Measurements from ENCODE around the gene DDX46. TPM values are rescaled to one million over a fixed set of nuclear protein-coding genes. Genes with fewer than 3 reads are reported as not detected.

The DDX46 gene
- total RNA-seq, 2 donors from 2014 or later: 78.7 to 79.4 TPM

DNA sequence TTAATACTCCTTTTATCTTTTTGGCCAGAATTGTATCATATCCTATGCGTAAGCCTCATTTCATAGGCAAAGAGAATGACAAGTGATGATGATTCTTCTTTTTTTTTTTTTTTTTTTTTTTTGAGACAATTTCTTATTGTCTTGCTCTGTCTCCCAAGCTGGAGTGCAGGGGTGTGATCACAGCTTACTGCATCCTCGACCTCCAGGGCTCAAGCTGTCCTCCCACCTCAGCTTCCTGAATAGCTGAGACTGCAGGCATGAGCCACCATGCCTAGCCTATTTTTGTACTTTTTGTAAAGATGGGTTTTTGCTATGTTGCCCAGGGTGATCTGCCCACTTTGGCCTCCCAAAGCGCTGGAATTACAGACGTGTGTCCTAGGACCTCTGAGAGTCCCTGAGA, 45.2 kb downstream of the DDX46 start:
- Mint-ChIP-seq H3K4me3 (no peak overlapping the region), H3K27ac (peak overlapping the region; percentile 1), H3K27me3 (ENCODE audit: insufficient read depth) (no peaks in the 10 kb centered on the region), H3K4me1 (no peaks in the 10 kb centered on the region), H3K9me3 (no peaks in the 10 kb centered on the region), H3K36me3 (ENCODE audit: low read depth) (peaks cover 34% of the 10 kb centered on the region)
- Histone ChIP-seq H3K4me3 (ENCODE audit: low read length) (no peak overlapping the region), H3K4me1 (ENCODE audit: control insufficient read depth, insufficient read depth, low read length) (no peaks in the 10 kb centered on the region), H3K9me3 (ENCODE audit: control insufficient read depth, low read length) (no peaks in the 10 kb centered on the region), H3K27ac (ENCODE audit: low read depth, low read length) (no peak overlapping the region), H3K36me3 (ENCODE audit: control insufficient read depth, insufficient read depth, low read length) (peaks cover 86% of the 10 kb centered on the region), H3K27me3 (ENCODE audit: control insufficient read depth, insufficient read depth, low read length, poor library complexity, severe bottlenecking) (no peaks in the 10 kb centered on the region), H3K9ac (ENCODE audit: extremely low read depth, low read length, poor library complexity, severe bottlenecking) (no peak overlapping the region)
- 97 to 100% methylated on average over 1 to 4 of the region's 4 CpGs for WGBS, 2 experiments (ENCODE audit: insufficient coverage in 1 of 2, insufficient read length in 1 of 2)
- DNase-seq: no peak
- TF ChIP-seq, protein P1, sequence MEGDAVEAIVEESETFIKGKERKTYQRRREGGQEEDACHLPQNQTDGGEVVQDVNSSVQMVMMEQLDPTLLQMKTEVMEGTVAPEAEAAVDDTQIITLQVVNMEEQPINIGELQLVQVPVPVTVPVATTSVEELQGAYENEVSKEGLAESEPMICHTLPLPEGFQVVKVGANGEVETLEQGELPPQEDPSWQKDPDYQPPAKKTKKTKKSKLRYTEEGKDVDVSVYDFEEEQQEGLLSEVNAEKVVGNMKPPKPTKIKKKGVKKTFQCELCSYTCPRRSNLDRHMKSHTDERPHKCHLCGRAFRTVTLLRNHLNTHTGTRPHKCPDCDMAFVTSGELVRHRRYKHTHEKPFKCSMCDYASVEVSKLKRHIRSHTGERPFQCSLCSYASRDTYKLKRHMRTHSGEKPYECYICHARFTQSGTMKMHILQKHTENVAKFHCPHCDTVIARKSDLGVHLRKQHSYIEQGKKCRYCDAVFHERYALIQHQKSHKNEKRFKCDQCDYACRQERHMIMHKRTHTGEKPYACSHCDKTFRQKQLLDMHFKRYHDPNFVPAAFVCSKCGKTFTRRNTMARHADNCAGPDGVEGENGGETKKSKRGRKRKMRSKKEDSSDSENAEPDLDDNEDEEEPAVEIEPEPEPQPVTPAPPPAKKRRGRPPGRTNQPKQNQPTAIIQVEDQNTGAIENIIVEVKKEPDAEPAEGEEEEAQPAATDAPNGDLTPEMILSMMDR (conservative IDR thresholded peaks at IDR 0.05): no peak

DNA sequence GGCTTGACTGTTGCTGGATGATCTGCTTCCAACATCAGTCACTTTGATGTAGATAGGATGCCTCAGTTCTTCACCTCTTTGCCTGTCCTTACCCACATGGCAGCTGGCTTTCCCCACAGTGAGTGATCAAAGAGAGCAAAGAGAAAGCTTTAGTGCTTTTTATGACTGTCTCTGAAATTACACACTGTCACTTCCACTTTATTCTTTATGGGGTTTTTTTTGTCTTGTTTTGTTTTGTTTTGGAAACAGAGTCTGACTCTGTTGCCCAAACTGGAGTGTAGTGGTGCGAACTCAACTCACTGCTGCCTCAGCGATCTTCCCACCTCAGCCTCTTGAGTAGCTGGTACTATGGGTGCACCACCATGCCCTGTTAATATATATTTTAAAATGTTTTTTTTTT, 54.8 kb downstream of the DDX46 start:
- peaks cover 79% of the 10 kb centered on the region for H3K36me3 ChIP-seq (ENCODE audit: control insufficient read depth, insufficient read depth, low read length)
- H3K36me3 Mint-ChIP-seq (ENCODE audit: low read depth): peaks cover 57% of the 10 kb centered on the region

DNA sequence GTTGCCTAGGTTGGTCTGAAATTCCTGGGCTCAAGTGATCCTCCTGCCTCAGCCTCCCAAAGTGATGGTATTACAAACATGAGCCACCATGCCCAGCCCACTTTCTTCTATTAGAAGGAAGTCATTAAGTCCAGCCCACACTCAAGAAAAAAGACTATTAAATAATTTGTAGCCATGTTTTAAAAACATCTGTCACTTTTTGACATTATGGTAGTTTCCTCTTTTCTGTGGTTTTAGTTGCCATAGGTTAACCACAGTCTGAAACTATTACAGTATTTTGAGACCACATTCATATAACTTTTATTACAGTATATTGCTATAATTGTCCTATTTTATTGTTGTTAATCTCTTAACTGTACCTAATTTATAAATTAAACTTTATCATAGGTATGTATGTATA, 55.2 kb downstream of the DDX46 start:
- H3K36me3 ChIP-seq (ENCODE audit: control insufficient read depth, insufficient read depth, low read length): peaks cover 78% of the 10 kb centered on the region
- H3K9me3 Mint-ChIP-seq: no peaks in the 10 kb centered on the region
- no peak overlapping the region for H3K4me3 ChIP-seq (ENCODE audit: low read length)
- no peak for DNase-seq
- peaks cover 58% of the 10 kb centered on the region for H3K36me3 Mint-ChIP-seq (ENCODE audit: low read depth)
- no peaks in the 10 kb centered on the region for H3K27me3 Mint-ChIP-seq (ENCODE audit: insufficient read depth)
- H3K9ac ChIP-seq (ENCODE audit: extremely low read depth, low read length, poor library complexity, severe bottlenecking): no peak overlapping the region
- no peak overlapping the region for H3K27ac Mint-ChIP-seq
- no peak overlapping the region for H3K4me3 Mint-ChIP-seq
- H3K27ac ChIP-seq (ENCODE audit: low read depth, low read length): no peak overlapping the region
- H3K4me1 Mint-ChIP-seq: no peaks in the 10 kb centered on the region
- TF ChIP-seq, protein P1 (conservative IDR thresholded peaks at IDR 0.05): no peak
- no peaks in the 10 kb centered on the region for H3K27me3 ChIP-seq (ENCODE audit: control insufficient read depth, insufficient read depth, low read length, poor library complexity, severe bottlenecking)
- H3K4me1 ChIP-seq (ENCODE audit: control insufficient read depth, insufficient read depth, low read length): no peaks in the 10 kb centered on the region
- H3K9me3 ChIP-seq (ENCODE audit: control insufficient read depth, low read length): no peaks in the 10 kb centered on the region

More for the DNA sequence above, 54.8 kb downstream of the DDX46 start:
- Histone ChIP-seq H3K4me1 (ENCODE audit: control insufficient read depth, insufficient read depth, low read length) (no peaks in the 10 kb centered on the region), H3K9me3 (ENCODE audit: control insufficient read depth, low read length) (no peaks in the 10 kb centered on the region), H3K9ac (ENCODE audit: extremely low read depth, low read length, poor library complexity, severe bottlenecking) (no peak overlapping the region), H3K4me3 (ENCODE audit: low read length) (no peak overlapping the region), H3K27me3 (ENCODE audit: control insufficient read depth, insufficient read depth, low read length, poor library complexity, severe bottlenecking) (no peaks in the 10 kb centered on the region), H3K27ac (ENCODE audit: low read depth, low read length) (no peak overlapping the region)
- Mint-ChIP-seq H3K27ac (no peak overlapping the region), H3K4me1 (no peaks in the 10 kb centered on the region), H3K4me3 (no peak overlapping the region), H3K27me3 (ENCODE audit: insufficient read depth) (no peaks in the 10 kb centered on the region), H3K9me3 (no peaks in the 10 kb centered on the region)
- WGBS, 2 experiments (ENCODE audit: insufficient coverage in 1 of 2, insufficient read length in 1 of 2): 94 to 100% methylated on average over 1 to 2 of the region's 2 CpGs
- no peak for DNase-seq
- TF ChIP-seq, protein P1 (conservative IDR thresholded peaks at IDR 0.05): no peak

All from endodermal cell (in vitro differentiated cells).